HG03460 (cell line): ENCODE results near the gene CTBP2.
"Not testable (repeated sequence)": the region's sequence is repeated elsewhere in the genome, so short reads cannot be mapped to it uniquely, and the experiment has no call there.

ENCODE experiments used
- ATAC-seq: cut with Tn5 transposase; IDR thresholded peaks from one replicate; pipeline ENCODE4 v1.9.1; 2021; ENCODE audit not compliant: unreplicated experiment

CTBP2 gene

GRCh38 chr10:125093199-125093973, 67.0 kb downstream of the CTBP2 start:
- ATAC-seq: no peak

- no peak for ATAC-seq
Observed at GRCh38 chr10:125092564-125093031, 67.8 kb downstream of the CTBP2 start.

DNA sequence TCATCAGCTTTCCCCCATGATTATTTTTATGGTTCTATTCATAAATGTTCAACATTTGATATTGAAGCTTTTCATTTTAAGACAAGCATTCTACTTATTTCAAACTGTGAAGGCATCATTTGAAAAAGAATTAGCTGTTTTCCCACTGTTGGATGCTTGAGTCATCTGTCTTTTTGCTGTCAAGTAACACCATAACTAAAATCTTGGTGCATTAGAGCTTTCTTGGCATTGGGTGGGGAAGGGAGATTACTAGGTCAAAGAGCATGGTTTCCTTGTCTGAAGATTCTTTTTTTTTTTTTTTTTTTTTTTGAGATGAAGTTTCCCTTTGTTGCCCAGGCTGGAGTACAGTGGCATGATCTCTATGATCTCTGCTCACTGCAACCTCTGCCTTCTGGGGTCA, 68.5 kb downstream of the CTBP2 start:
- no peak for ATAC-seq

- ATAC-seq: no peak
Observed at GRCh38 chr10:125089469-125089868, 70.9 kb downstream of the CTBP2 start.

- no peak for ATAC-seq
Observed at GRCh38 chr10:125087897-125088215, 72.5 kb downstream of the CTBP2 start.

DNA sequence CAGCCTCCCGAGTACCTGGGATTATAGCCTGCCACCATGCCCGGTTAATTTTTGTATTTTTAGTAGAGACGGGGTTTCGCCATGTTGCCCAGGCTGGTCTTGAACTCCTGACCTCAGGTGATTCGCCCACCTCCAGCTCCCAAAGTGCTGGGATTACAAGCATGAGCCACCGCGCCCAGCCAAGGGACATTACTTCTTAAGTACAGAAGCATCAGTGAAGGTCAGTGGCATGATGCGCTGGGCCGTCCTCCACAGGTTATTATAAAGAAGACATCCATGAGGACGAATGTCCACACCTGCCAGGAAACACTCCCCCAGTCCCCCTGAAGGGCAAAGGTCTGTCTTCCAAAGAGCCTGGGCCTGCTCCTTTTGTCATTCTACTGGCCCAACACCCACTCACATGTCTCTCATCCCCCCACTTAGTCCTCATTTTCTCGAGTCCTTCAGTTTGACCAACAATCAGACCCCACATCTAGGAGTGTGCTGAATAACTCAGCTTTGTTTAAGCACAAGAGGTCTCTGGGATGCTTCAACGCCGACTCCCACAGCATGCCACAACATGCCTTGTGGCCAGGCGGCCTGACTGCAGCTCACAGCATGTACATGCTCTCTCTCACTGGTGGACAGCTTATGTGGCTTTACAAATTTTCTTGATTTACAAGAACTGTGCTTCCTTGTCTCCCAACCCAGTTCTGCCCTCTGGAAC, 73.0 kb downstream of the CTBP2 start:
- ATAC-seq: no peak

DNA sequence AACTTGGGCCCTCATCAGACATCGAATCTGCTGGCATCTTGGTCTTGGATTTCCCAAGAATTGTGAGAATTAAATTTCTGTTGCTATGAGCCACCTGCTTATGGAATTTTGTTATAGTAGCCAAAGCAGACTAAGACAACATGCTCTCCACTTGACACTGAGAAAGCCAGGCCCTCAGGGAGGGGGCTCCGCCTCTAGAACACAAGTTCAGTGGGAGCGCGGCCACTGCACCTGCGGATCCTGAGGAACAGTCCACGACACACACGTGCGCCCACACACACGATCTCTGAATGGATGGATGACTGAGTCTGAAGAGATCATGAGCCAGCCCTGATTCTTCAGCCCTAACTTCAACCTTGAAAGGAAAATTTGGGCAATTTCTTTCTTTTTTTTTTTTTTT, 73.7 kb downstream of the CTBP2 start:
- ATAC-seq: no peak

- ATAC-seq: no peak
Observed at GRCh38 chr10:125085258-125086054, 74.9 kb downstream of the CTBP2 start.

DNA sequence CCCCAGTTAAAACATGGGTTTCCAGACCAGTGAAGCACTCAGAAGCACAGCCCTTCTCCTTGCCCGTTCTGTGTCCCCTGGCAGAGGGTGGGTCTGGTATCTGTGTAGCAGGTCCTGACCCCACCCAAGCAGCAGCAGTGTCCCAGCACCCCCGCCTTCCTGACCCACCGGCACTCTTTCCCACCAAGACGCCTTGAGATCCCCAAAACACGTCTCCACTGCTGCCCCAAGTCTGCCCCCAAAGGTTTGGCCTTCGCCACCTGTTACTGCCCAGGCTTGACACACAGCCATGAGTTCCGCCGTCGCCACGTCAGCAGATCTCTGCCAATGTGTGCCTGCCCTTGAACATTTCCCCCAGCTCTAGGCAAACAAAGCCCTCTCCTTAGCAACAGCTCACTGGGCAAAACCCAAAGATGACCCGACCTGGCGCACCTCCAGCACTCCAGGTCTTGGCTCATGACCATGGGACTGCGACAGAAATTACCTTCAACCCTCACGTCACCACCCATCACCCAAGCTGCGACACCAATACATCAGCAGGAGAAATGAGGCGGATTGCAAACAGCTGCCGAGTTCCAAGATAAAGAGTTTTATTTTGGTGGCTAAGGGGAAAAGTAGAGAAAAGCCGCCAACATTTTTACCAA, 75.6 kb downstream of the CTBP2 start:
- no peak for ATAC-seq

DNA sequence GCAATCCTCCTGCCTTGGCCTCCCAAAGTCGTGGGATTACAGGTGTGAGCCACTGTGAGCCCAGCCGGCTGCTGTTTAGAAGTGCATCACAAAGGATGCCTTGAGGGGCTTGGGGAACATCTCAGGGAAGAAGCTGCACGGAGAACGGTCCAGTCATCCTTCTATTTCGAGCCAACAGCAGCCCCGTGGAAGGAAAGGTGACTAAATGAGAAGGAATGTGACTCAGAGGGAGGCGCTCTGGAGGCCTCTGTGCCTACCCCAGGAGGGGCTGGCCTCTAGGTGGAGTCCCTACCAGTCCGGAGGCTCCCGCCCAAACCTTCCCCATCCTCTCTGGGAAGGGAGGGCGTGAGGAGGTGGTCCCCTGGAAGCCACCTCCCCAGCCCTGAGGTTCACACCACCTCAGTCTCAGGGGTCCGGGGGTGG, 76.2 kb downstream of the CTBP2 start:
- ATAC-seq: no peak

GRCh38 chr10:125083576-125083920, 76.8 kb downstream of the CTBP2 start:
- no peak for ATAC-seq

- ATAC-seq: no peak
Observed at GRCh38 chr10:125082881-125083575, 77.3 kb downstream of the CTBP2 start.

DNA sequence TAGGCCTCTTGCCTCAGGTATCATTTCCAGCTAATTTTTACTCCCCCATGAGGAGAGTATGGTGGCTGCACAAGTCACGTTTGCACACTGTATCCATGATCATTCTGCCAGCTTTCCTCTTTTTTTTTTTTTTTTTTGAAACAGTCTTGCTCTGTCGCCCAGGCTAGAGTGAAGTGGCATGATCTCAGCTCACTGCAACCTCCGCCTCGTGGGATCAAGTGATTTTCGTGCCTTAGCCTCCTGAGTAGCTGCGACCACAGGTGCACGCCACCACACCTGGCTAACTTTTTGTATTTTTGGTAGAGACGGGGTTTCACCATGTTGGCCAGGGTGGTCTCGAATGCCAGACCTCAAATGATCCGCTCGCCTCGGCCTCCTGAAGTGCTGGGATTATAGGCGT, 77.9 kb downstream of the CTBP2 start:
- not testable (repeated sequence) for ATAC-seq

DNA sequence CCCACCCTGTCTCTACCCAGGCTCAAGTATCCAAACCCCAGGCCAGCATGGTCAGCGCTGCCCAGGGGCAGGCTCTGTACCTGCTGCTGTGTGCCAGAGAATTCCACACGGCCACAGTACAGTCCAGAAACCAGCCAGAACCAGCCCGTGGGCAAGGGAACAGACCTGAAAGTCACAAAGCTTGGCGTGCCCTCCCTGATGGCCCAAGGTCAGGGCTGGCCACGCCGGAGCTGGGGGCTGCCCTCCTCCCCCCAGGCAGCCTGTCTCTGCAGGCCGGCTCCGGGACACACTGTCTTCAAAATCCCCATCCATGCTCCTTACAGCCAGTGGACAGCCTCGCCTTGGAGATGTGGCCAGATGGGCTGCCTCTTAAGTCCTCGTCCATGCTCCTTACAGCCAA, 78.4 kb downstream of the CTBP2 start:
- no peak for ATAC-seq

- no peak for ATAC-seq
Observed at GRCh38 chr10:125080984-125081383, 79.4 kb downstream of the CTBP2 start.

DNA sequence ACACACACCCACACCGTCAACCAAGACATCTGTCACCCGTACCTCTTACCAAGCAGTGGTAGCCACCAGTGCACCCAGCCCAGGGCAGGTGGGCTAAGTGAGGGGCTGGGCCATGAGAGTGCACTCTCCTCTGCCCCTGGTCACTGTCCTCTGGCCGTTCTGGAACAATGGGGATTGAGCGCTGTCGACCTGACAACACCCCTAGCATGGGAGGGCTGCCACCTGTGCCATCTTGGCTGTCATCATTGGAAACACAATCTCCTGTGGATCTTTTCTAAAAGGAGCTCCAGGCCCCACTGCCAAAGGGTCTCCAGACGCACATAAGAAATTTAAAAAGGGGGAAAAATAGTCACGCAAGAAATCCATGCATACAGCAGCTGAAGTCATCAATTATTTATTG, 80.1 kb downstream of the CTBP2 start:
- ATAC-seq: no peak

- ATAC-seq: no peak
Observed at GRCh38 chr10:125079091-125079600, 81.2 kb downstream of the CTBP2 start.

DNA sequence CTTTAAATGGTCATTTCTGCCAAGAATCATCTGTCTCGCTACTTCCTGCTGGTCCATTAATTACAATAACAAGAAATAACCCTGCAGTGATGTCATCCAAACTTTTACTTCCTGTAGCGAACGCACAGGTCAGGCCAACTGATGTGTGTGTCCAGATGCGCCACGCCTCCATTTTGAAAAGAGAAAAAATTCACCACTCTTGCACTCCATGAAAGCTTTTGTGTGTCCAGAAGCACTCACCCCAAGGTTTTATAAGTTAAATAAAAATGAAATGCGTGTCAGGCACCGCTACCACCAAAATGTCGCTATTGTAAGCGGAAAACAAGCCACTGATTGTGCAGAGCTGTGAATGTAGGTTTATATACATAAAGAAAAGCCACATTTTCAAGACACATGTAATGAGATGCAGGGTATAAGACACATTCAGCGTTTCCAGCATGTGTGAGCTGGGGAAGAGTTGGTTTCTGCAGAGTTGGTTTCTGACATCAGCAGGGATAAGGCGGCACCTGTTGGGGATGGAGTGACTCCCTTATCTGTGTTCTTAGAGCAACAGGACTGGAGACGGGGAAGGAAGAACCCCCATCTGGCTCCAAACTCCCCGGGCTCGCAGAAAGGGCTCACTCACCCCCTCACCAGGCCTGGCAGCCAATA, 83.3 kb downstream of the CTBP2 start:
- no peak for ATAC-seq

DNA sequence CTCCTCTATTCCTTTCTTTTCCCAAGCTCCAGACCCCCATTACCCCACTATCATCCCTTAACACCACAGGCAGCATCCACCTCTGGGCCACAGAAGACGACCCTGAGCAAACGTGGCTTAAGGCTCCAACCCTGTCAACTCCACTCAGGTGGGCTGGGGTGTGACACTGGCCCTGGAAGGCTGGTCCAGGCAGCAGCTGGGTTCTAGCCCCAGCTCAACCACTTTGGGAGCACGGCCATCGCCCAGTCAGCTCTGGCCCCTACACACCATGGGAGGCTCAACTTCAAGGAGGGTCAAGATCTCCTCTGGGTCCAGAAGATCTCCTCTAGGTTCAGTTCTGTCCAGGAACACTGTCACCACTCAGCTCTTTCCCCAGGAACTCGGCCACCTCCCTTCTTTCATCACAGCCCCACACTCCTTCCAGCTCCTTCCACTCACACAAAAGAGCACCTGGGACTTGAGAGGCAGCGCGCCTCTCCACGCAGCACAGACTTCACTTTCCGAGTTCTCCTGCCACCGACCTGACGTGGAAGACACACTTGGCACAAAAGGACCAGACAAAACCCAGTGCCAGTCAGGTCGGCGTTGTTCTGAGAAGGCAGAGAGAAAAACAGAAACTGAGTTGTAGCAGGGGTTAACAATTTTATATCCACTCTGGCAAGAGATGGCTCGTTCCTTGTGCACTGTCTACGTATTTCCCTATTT, 84.1 kb downstream of the CTBP2 start:
- no peak for ATAC-seq
